ENCODE results near the gene APOF.
"Not testable (repeated sequence)": the region's sequence is repeated elsewhere in the genome, so short reads cannot be mapped to it uniquely, and the experiment has no call there.

The APOF gene

DNA sequence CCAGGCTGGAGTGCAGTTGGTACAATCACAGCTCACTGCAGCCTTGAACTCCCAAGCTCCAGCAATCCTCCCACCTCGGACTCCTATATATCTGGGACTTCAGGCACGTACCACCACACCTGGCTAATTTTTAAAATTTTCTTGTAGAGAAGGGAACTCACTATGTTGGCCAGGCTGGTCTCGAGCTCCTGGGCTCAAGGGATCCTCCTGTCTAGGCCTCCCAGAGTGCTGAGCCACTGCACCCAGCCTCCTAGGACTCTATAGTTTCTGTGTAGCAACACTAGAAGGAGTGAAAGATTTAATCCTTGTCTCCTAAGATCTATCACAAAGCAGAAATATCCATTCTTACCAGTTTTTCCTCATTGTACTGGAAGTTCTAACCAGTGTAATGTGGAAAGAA lies 4.3 kb upstream of the APOF start:
- no peak for DNase-seq

- DNase-seq = no peak
Observed at GRCh38 chr12:56361487-56362129, 1.0 kb downstream of the APOF start.

- DNase-seq = peak; percentile 99
Observed at GRCh38 chr12:56359851-56360767, 2.5 kb downstream of the APOF start, which contains the start of gene STAT2. STAT2 (minus strand) TSS chr12:56360107; CDS start chr12:56356571, 3,536 bp downstream.

DNA sequence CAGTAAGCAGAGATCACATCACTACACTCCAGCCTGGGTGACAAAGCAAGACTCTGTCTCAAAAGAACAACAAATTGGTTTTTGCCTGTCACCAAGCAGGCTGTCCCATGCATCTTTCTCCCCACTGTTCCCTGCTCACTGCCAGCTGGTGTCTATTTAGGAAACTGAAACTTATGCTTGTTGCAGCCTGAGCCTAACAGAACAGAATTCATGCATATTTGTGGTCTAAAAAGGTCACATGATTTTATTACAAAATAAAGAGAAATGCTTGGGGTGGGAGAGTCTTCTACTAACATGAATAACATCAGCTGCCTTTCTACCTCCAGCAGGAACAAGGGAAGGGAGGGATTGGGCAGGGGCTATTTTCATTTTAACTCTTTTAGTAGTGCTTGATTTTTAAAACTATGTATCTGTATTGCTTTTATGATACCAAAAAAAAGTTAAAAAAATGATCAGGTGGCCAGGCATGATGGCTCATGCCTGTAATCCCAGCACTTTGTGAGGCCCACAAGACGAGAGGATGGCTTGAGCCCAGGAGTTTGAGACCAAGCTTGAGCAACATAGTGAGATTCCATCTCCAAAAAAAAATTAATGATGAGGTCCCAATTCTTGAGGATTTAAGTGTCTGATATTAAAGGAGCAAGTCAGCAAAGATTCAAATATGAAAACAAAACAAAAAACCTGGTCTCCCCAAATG lies 3.7 kb downstream of the APOF start:
- peak; percentile 51 for DNase-seq

DNA sequence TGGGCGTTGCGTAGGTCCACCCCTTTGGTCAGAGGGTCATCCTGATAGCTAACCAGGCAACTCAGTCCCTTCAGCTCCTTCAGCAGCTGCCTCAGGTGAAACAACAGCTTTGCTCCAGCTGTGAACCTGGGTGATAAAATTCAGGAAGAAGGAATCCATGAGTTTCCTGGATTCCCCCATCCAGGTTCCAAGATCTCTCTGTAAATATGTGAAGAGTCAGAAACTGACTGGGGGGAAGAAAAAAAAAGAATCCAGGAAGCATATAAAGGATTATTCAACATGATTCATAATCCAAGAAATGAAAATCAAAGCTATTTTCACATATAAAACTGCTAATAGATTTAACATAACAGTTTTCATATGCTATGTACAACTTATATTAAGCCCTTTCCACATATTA lies 11.3 kb downstream of the APOF start:
- no peak for DNase-seq

GRCh38 chr12:56350662-56351061 lies 12.0 kb downstream of the APOF start:
- no peak for DNase-seq

- no peak for DNase-seq
Observed at GRCh38 chr12:56348776-56349175, 13.9 kb downstream of the APOF start.

DNA sequence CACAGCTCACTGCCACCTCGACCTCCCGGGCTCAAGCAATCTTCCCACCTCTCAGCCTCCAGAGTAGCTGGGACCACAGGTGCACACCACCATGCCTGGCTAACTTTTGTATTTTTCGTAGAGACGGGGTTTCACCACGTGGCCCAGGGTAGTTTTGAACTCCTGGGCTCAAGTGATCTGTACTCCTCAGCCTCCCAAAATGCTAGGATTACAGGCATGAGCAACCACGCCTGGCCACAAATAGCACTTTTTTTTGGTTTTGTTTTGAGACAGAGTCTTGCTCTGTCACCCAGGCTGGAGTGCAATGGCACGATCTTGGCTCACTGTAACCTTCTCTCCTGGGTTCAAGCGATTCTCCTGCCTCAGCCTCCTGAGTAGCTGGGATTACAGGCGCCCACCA lies 15.4 kb downstream of the APOF start:
- not testable (repeated sequence) for DNase-seq

GRCh38 chr12:56346675-56347074 lies 16.0 kb downstream of the APOF start:
- no peak for DNase-seq

DNA sequence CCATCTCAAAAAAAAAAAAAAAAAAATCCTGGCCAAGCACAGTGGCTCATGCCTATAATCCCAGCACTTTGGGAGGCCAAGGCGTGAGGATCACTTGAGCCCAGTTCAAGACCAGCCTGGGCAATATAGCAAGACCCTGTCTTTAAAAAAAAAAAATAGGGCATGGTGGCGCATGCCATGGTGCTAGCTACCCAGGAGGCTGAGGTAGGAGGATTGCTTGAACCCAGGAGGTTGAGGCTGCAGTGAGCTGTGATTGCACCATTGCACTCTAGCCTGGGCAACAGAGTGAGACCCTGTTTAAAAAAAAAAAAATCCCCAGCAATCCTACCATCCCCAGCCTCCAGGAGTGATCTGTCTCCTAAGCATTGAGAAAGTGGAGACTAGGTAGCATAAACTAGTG lies 20.4 kb downstream of the APOF start:
- not testable (repeated sequence) for DNase-seq

DNA sequence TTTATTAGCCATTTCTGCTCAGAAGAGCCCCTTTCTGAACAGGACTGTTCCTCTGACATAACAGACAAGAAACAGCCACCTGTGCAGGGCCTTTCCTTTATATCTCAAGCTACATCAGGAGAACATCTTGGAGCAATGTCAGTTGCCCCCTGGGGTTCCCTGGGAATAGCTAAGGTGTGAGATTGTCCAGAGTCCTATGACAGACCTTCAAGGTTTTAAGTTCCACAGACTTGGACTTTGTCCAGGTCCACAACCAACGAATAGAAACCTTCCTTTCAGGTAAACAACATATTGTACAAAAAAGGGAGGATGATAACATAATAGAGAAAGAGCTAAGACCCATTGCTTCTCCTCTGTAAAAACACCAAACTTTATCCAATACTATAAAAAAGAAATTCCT lies 21.0 kb downstream of the APOF start:
- no peak for DNase-seq

- no peak for DNase-seq
Observed at GRCh38 chr12:56339158-56339422, 23.6 kb downstream of the APOF start.

DNA sequence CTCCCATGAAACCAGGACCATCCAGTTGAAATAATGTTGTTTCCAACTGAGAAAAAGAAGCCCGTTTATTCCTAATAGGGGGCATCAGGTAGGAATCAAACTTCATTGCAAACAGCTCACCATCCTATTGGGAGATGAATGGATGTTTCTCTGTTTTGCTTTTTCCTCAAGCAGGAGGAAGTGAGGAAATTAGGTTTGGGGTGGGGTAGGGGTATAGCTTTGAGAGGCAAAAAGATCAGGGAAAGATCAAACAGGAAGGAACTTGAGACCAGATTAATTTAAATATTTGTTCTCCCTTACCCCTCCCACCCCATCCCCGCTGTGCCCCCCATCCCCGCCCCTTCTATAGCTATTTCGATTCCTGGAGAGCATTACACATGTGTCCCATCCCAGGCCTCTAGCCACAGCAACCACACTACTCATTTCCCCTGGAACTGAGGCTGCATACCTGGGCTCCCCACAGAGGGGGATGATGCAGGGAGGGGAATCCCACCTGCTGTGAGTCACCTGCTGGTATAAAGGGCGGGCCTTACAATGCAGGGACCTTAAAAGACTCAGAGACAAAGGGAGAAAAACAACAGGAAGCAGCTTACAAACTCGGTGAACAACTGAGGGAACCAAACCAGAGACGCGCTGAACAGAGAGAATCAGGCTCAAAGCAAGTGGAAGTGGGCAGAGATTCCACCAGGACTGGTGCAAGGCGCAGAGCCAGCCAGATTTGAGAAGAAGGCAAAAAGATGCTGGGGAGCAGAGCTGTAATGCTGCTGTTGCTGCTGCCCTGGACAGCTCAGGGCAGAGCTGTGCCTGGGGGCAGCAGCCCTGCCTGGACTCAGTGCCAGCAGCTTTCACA lies 24.1 kb downstream of the APOF start, which contains the start of gene IL23A:
TSS of gene IL23A (plus strand) at position 577 of the 850 bp plus-strand sequence. CDS start at position 738, 161 bp downstream.
- DNase-seq = peak in 1 of 2 experiments; percentile 7

- no peak for DNase-seq
Observed at GRCh38 chr12:56337753-56338251, 24.9 kb downstream of the APOF start.

- DNase-seq = no peak
Observed at GRCh38 chr12:56336361-56337167, 26.1 kb downstream of the APOF start.

GRCh38 chr12:56335527-56335926 lies 27.1 kb downstream of the APOF start:
- not testable (repeated sequence) for DNase-seq

DNA sequence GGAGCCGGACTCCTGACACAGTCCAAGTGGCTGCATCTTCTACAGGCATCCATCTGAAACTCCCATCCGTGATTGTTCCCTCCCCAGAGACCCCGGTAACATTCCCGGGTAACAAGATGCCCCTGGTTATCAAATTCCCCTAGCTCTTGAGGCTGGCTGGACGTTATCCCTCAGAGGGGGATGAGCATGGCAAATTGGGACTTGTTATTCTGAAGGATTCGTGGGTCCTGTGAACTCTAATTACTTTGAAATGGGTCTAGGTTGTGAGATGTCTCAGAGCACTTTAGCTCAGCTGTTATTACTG lies 28.2 kb downstream of the APOF start:
- no peak for DNase-seq

GRCh38 chr12:56333679-56334489 lies 28.8 kb downstream of the APOF start, which contains the start of gene PAN2:
PAN2 (minus strand) TSS chr12:56334000; CDS start chr12:56333094, 906 bp downstream.
- peak; percentile 92 to 93 for DNase-seq

- DNase-seq = peak in 1 of 2 experiments; percentile 65
Observed at GRCh38 chr12:56333197-56333678, 29.4 kb downstream of the APOF start.

DNA sequence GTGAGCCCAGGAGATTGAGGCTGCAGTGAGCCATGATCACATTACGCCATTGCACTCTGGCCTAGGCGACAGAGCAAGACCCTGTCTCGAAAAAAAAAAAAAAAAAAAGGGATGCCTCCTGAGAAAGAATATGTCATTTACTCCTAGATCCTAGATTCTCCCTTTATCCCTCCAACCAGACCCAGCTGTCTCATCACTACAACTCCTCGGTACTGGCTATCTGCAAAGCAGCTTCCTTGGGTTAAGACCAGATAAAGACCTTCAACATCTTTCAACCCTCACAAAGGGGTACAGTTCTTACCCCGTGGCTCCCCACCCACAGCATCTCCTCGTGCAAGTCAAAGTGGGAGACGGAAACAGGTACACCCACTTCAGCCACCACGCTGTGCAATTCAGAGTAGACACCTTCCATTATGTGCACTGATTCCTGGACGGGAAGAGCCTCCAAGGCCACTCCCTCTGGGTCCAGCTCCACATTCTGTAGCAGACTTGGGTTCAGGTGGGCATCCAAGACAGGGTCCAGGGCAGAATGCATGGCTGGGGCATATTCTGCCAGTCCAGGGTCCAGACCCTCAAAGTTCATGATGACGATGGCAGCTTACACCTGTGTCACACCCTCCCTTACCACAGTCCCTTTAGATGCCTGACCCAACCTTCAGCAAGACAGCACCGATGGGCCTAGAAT lies 30.0 kb downstream of the APOF start:
- DNase-seq = no peak

All from AML-193 (cell line).